ENCODE data around the gene ALDH1A1.

Gene ALDH1A1

GRCh38 chr9:72904267-72905093 is 48.4 kb downstream of the ALDH1A1 start:
- Histone ChIP-seq H3K4me3 (ENCODE audit: low read depth, low read length) (no peak overlapping the region), H3K27ac (ENCODE audit: low read depth, low read length) (no peak overlapping the region), H3K27me3 (ENCODE audit: control insufficient read depth, insufficient read depth, low read length) (no peaks in the 10 kb centered on the region), H3K4me1 (ENCODE audit: control insufficient read depth, insufficient read depth, low read length) (no peaks in the 10 kb centered on the region), H3K9me3 (ENCODE audit: control insufficient read depth, insufficient read depth, low read depth, low read length) (no peaks in the 10 kb centered on the region), H3K36me3 (ENCODE audit: control insufficient read depth, insufficient read depth, low read length) (no peaks in the 10 kb centered on the region), H3K9ac (ENCODE audit: low read length) (no peak overlapping the region)

GRCh38 chr9:72903103-72903502 is 49.8 kb downstream of the ALDH1A1 start:
- no peaks in the 10 kb centered on the region for H3K9me3 ChIP-seq (ENCODE audit: control insufficient read depth, insufficient read depth, low read depth, low read length)
- H3K4me1 ChIP-seq (ENCODE audit: control insufficient read depth, insufficient read depth, low read length) = no peaks in the 10 kb centered on the region
- no peak overlapping the region for H3K9ac ChIP-seq (ENCODE audit: low read length)
- H3K4me3 ChIP-seq (ENCODE audit: low read depth, low read length) = no peak overlapping the region
- H3K27me3 ChIP-seq (ENCODE audit: control insufficient read depth, insufficient read depth, low read length) = no peaks in the 10 kb centered on the region
- H3K36me3 ChIP-seq (ENCODE audit: control insufficient read depth, insufficient read depth, low read length) = no peaks in the 10 kb centered on the region
- H3K27ac ChIP-seq (ENCODE audit: low read depth, low read length) = no peak overlapping the region

DNA sequence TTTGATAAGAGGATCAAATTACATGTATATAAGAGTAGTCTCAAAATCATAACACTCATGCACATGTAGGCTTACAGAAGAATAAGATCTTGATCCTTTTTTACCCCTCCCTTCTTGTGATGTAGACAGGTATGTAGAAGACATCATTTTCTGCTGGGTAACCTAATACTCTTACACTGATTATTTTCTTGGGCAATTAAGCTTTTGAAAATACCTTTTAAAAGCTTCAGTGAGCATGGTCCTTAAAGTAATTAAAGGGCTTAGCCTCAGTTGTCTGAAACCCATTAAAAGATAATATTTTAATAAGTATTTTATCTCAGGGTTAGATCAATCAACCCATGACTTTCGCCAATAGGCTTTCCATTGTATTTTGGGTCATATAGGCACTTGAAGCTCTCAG is 50.6 kb downstream of the ALDH1A1 start:
- no peak overlapping the region for H3K9ac ChIP-seq (ENCODE audit: low read length)
- H3K27ac ChIP-seq (ENCODE audit: low read depth, low read length) = no peak overlapping the region
- no peaks in the 10 kb centered on the region for H3K9me3 ChIP-seq (ENCODE audit: control insufficient read depth, insufficient read depth, low read depth, low read length)
- no peaks in the 10 kb centered on the region for H3K4me1 ChIP-seq (ENCODE audit: control insufficient read depth, insufficient read depth, low read length)
- no peaks in the 10 kb centered on the region for H3K36me3 ChIP-seq (ENCODE audit: control insufficient read depth, insufficient read depth, low read length)
- H3K27me3 ChIP-seq (ENCODE audit: control insufficient read depth, insufficient read depth, low read length) = no peaks in the 10 kb centered on the region
- H3K4me3 ChIP-seq (ENCODE audit: low read depth, low read length) = no peak overlapping the region

DNA sequence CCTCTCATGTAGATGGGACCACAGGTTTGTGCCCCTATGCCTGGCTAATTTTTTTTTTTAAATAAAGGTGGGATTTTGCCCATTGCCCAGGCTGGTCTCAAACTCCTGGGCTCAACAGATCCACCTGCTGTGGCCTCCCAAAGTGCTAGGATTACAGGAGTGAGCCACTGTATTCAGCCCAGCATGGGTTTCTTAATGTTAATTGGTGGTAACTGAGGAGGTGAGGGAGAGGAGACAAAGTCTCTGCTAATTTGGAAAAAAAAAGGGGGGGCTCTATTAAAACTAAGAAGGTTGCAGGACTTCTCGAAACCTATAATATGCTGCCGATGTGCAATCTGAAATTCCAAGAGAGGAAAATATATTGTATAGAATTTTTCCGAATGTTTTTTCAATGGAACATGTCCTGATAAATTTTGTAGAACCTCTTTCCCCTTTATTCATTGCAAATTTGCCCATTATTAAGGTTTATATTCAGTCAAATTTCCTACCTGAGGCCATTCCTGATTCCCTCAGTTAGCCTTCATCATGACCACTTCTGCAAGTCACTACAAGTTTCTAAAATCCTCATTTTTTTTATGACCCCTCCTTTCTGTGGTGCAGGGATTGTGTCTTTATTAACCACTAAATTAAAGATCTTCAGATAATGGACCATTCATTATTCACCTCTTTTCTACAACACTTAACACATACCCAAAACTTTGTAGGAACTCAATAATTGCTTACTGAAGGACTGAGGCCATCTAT is 52.9 kb downstream of the ALDH1A1 start:
- no peak overlapping the region for H3K27ac ChIP-seq (ENCODE audit: low read depth, low read length)
- H3K9ac ChIP-seq (ENCODE audit: low read length) = no peak overlapping the region
- H3K4me3 ChIP-seq (ENCODE audit: low read depth, low read length) = no peak overlapping the region
- no peaks in the 10 kb centered on the region for H3K36me3 ChIP-seq (ENCODE audit: control insufficient read depth, insufficient read depth, low read length)
- no peaks in the 10 kb centered on the region for H3K9me3 ChIP-seq (ENCODE audit: control insufficient read depth, insufficient read depth, low read depth, low read length)
- no peaks in the 10 kb centered on the region for H3K27me3 ChIP-seq (ENCODE audit: control insufficient read depth, insufficient read depth, low read length)
- no peaks in the 10 kb centered on the region for H3K4me1 ChIP-seq (ENCODE audit: control insufficient read depth, insufficient read depth, low read length)

DNA sequence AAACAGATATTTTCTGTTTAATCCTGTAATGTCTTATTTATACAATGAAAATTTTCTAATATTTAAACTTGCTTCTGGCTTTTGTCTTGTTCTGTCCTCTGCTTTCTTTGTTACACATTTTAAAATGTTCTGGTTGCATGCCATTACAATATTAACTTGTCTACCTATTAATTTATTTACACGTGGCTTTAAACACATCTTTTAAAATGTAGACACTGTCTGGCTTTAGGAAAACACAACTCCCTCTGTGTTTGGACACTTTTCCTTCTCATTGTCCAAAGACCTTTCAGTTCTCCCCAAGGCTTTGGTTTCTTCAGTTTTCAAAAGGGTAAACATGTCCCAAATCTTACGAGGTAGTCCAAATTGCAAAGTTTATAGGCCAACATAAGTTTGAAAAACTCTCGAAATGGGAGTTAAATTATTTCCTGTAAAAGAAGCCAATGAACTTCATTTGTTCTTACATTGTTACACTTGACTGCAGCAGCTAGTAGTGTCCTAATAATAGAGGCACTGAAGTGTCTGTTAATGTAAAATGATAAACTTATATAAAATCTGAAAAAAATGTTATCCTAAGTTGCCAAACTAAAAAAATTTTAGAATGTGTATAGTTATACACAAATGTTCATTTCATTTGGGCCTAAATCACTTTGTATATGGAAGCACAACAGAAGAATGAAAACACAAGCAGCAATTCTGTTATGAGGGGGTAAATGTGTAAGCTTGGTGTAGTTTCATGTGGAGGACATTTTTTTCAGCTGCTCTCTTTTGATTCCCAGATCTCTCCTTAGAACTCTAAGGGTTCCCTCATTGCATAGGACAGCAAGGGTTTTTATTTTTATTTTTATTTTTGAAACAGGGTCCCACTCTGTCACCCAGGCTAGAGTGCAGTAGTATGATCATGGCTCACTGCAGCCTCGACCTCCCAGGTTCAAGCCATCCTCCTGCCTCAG is 53.8 kb downstream of the ALDH1A1 start:
- H3K4me1 ChIP-seq (ENCODE audit: control insufficient read depth, insufficient read depth, low read length) = no peaks in the 10 kb centered on the region
- no peak overlapping the region for H3K27ac ChIP-seq (ENCODE audit: low read depth, low read length)
- H3K9me3 ChIP-seq (ENCODE audit: control insufficient read depth, insufficient read depth, low read depth, low read length) = no peaks in the 10 kb centered on the region
- H3K9ac ChIP-seq (ENCODE audit: low read length) = no peak overlapping the region
- H3K36me3 ChIP-seq (ENCODE audit: control insufficient read depth, insufficient read depth, low read length) = no peaks in the 10 kb centered on the region
- no peaks in the 10 kb centered on the region for H3K27me3 ChIP-seq (ENCODE audit: control insufficient read depth, insufficient read depth, low read length)
- H3K4me3 ChIP-seq (ENCODE audit: low read depth, low read length) = no peak overlapping the region

- H3K27ac ChIP-seq (ENCODE audit: low read depth, low read length) = no peak overlapping the region
- H3K4me3 ChIP-seq (ENCODE audit: low read depth, low read length) = no peak overlapping the region
- H3K36me3 ChIP-seq (ENCODE audit: control insufficient read depth, insufficient read depth, low read length) = no peaks in the 10 kb centered on the region
- no peaks in the 10 kb centered on the region for H3K9me3 ChIP-seq (ENCODE audit: control insufficient read depth, insufficient read depth, low read depth, low read length)
- no peaks in the 10 kb centered on the region for H3K27me3 ChIP-seq (ENCODE audit: control insufficient read depth, insufficient read depth, low read length)
- H3K4me1 ChIP-seq (ENCODE audit: control insufficient read depth, insufficient read depth, low read length) = no peaks in the 10 kb centered on the region
- H3K9ac ChIP-seq (ENCODE audit: low read length) = no peak overlapping the region
These were observed 54.5 kb downstream of the ALDH1A1 start for GRCh38 chr9:72898360-72898759.

DNA sequence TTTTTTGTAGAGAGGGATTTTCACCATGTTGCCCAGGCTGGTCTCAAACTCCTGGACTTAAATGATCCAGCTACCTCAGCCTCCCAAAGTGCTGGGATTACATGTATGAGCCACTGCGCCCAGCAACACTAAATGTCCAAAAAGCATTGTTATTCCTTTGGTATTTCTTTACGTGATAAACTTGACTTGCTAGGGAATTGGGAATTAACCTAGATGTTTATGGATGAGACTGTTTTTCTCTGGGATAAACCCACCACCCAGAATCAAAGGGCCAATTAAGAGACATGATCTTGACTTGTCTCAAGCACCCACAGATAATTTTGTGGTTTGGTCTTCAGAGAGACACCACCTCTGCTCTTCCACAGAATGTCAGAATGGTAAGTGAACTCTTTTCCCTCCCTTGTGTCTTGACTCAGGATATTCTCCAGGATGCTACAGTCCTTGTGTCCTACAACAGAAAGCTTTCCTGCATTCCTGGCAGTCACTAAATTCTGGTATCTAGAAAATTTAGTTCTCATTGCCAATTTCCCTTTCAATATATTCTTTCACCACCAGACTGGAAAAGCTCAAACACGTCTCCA is 55.7 kb downstream of the ALDH1A1 start:
- Histone ChIP-seq H3K4me3 (ENCODE audit: low read depth, low read length) (no peak overlapping the region), H3K36me3 (ENCODE audit: control insufficient read depth, insufficient read depth, low read length) (no peaks in the 10 kb centered on the region), H3K4me1 (ENCODE audit: control insufficient read depth, insufficient read depth, low read length) (no peaks in the 10 kb centered on the region), H3K27me3 (ENCODE audit: control insufficient read depth, insufficient read depth, low read length) (no peaks in the 10 kb centered on the region), H3K9me3 (ENCODE audit: control insufficient read depth, insufficient read depth, low read depth, low read length) (no peaks in the 10 kb centered on the region), H3K27ac (ENCODE audit: low read depth, low read length) (no peak overlapping the region), H3K9ac (ENCODE audit: low read length) (no peak overlapping the region)

DNA sequence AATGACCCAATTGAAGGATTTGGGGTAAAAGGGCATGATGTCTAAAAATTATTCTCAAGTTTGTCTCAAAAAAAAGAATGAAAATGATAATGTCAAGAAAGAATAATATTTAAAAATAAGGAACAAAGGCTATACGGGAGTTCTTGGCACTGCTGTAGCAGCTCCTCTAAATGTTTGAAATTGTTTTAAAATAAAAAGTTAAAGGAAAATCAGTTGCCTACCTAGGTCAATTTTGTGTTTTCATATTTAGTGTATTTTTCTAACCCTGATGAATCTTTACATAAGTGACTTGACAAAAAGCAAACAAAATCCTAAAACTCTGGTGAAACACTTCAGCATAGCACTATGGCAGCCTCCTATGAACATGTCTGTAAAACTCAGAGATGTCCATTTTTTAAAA is 56.4 kb downstream of the ALDH1A1 start:
- no peaks in the 10 kb centered on the region for H3K4me1 ChIP-seq (ENCODE audit: control insufficient read depth, insufficient read depth, low read length)
- H3K9ac ChIP-seq (ENCODE audit: low read length) = no peak overlapping the region
- no peak overlapping the region for H3K27ac ChIP-seq (ENCODE audit: low read depth, low read length)
- H3K27me3 ChIP-seq (ENCODE audit: control insufficient read depth, insufficient read depth, low read length) = no peaks in the 10 kb centered on the region
- no peak overlapping the region for H3K4me3 ChIP-seq (ENCODE audit: low read depth, low read length)
- no peaks in the 10 kb centered on the region for H3K36me3 ChIP-seq (ENCODE audit: control insufficient read depth, insufficient read depth, low read length)
- no peaks in the 10 kb centered on the region for H3K9me3 ChIP-seq (ENCODE audit: control insufficient read depth, insufficient read depth, low read depth, low read length)

- Histone ChIP-seq H3K36me3 (ENCODE audit: control insufficient read depth, insufficient read depth, low read length) (no peaks in the 10 kb centered on the region), H3K4me3 (ENCODE audit: low read depth, low read length) (no peak overlapping the region), H3K9ac (ENCODE audit: low read length) (no peak overlapping the region), H3K4me1 (ENCODE audit: control insufficient read depth, insufficient read depth, low read length) (no peaks in the 10 kb centered on the region), H3K27ac (ENCODE audit: low read depth, low read length) (no peak overlapping the region), H3K27me3 (ENCODE audit: control insufficient read depth, insufficient read depth, low read length) (no peaks in the 10 kb centered on the region), H3K9me3 (ENCODE audit: control insufficient read depth, insufficient read depth, low read depth, low read length) (no peaks in the 10 kb centered on the region)
These were observed 57.7 kb downstream of the ALDH1A1 start for GRCh38 chr9:72895122-72895521.

- no peaks in the 10 kb centered on the region for H3K27me3 ChIP-seq (ENCODE audit: control insufficient read depth, insufficient read depth, low read length)
These were observed 58.5 kb downstream of the ALDH1A1 start for GRCh38 chr9:72894342-72894741.

More at GRCh38 chr9:72894342-72894741, 58.5 kb downstream of the ALDH1A1 start:
- no peaks in the 10 kb centered on the region for H3K36me3 ChIP-seq (ENCODE audit: control insufficient read depth, insufficient read depth, low read length)
- no peak overlapping the region for H3K9ac ChIP-seq (ENCODE audit: low read length)
- no peaks in the 10 kb centered on the region for H3K9me3 ChIP-seq (ENCODE audit: control insufficient read depth, insufficient read depth, low read depth, low read length)
- no peak overlapping the region for H3K4me3 ChIP-seq (ENCODE audit: low read depth, low read length)
- no peak overlapping the region for H3K27ac ChIP-seq (ENCODE audit: low read depth, low read length)
- no peaks in the 10 kb centered on the region for H3K4me1 ChIP-seq (ENCODE audit: control insufficient read depth, insufficient read depth, low read length)
